Camera-type eye (tissue), 1 donor: ENCODE data around the gene OR10X1. TPM values are rescaled to one million over a fixed set of nuclear protein-coding genes. Genes with fewer than 3 reads are reported as not detected.

Source experiments
- total RNA-seq: library from RNA; depleted of rRNA; stranded (reverse); fragments of >200 nt; gene quantifications from one replicate; pipeline ENCODE4 v1.2.3, GENCODE V29; 2014

The OR10X1 gene
- not detected for total RNA-seq

GRCh38 chr1:158579733-158580132, at the start of gene OR10X1:
Gene OR10X1, minus strand, starts transcription at chr1:158579899. Its CDS starts 0 bp downstream, at chr1:158579899.

GRCh38 chr1:158604968-158605367, 25.3 kb upstream of the OR10X1 start, which contains the start of gene OR10Z1:
Gene OR10Z1, plus strand, starts transcription at chr1:158605268. Its CDS starts 1,171 bp downstream, at chr1:158606439.

GRCh38 chr1:158570480-158570879, 9.2 kb downstream of the OR10X1 start, which contains the start of gene OR6P1:
Gene OR6P1, minus strand, starts transcription at chr1:158570580. Its CDS starts 6,976 bp downstream, at chr1:158563604.

GRCh38 chr1:158554352-158554751, 25.3 kb downstream of the OR10X1 start, which contains the start of gene OR6Y1:
Gene OR6Y1, minus strand, starts transcription at chr1:158554405. Its CDS starts 6,300 bp downstream, at chr1:158548105.

Other genes starting within 250 kb of the OR10X1 start
- not detected for gene CD1B, start 248.4 kb downstream of the OR10X1 start, total RNA-seq
- gene CD1E, start 226.0 kb downstream of the OR10X1 start, total RNA-seq, result not detected
- not detected for gene OR10T2, start 180.4 kb downstream of the OR10X1 start, total RNA-seq
- not detected for gene OR10K2, start 153.7 kb downstream of the OR10X1 start, total RNA-seq
- not detected for gene OR10K1, start 118.1 kb downstream of the OR10X1 start, total RNA-seq
- 0.44 TPM for gene OR10R2, start 107.7 kb downstream of the OR10X1 start, total RNA-seq
- gene OR6Y1, start 25.5 kb downstream of the OR10X1 start, total RNA-seq, result not detected
- gene OR6P1, start 9.3 kb downstream of the OR10X1 start, total RNA-seq, result not detected
- gene OR10Z1, start 25.4 kb upstream of the OR10X1 start, total RNA-seq, result not detected
- 12.0 TPM for gene SPTA1, start 106.8 kb upstream of the OR10X1 start, total RNA-seq
- not detected for gene OR6K2, start 120.8 kb upstream of the OR10X1 start, total RNA-seq
- gene OR6K3, start 140.8 kb upstream of the OR10X1 start, total RNA-seq, result not detected
- gene OR6K6, start 174.8 kb upstream of the OR10X1 start, total RNA-seq, result not detected
- gene OR6N1, start 192.3 kb upstream of the OR10X1 start, total RNA-seq, result not detected
- gene OR6N2, start 201.3 kb upstream of the OR10X1 start, total RNA-seq, result not detected